AG04449 (cell line): ENCODE data around the gene ABCD1.

ENCODE experiments used
- CTCF ChIA-PET: fragments of 350-600 bp; formaldehyde crosslinking; extraction: SDS; loops from one replicate; lab custom pipeline; 2021; ENCODE audit warnings: antibody characterized with exemption; lab: Yijun Ruan, JAX
- POLR2A ChIA-PET: fragments of 400-600, 350-600 bp; formaldehyde crosslinking; extraction: SDS; loops from one replicate; lab custom pipeline; 2020; ENCODE audit warnings: antibody characterized with exemption, inconsistent platforms; lab: Yijun Ruan, JAX
- DNase-seq: peaks from one replicate; pipeline ENCODE4 v3.0.0-alpha.2; 2010; ENCODE audit warnings: low read depth, low spot score
- H3K4me3 ChIP-seq: 2 replicates; pipeline ENCODE4 v1.5.1; 2011; ENCODE audit warnings: low read depth, mild to moderate bottlenecking, control low read depth, low read length
- CTCF ChIP-seq: IDR thresholded peaks from one replicate; pipeline ENCODE4 v1.5.1; 2011; ENCODE audit warnings: mild to moderate bottlenecking, moderate library complexity, low read length, control low read depth, inconsistent platforms; ENCODE audit not compliant: insufficient read depth; ENCODE audit errors: missing control alignments

Gene ABCD1

GRCh38 chrX:153706799-153707198 is 17.9 kb upstream of the ABCD1 start:
- POLR2A ChIA-PET, result no interaction called here
- no peak for DNase-seq
- H3K4me3 ChIP-seq, result no peak overlapping the region
- no peak for TF ChIP-seq CTCF
- CTCF ChIA-PET, result interaction anchor here (1.7 to 2.5 kb wide), 2 partner anchors 8 to 39 kb away, joined by 4 to 8 read pairs; no protein-coding TSS in a partner anchor

GRCh38 chrX:153707406-153707805 is 17.2 kb upstream of the ABCD1 start:
- TF ChIP-seq CTCF, result no peak
- no peak overlapping the region for H3K4me3 ChIP-seq
- ChIA-PET CTCF (interaction anchor here (0.9 to 4.0 kb wide), 10 partner anchors 9 to 766 kb away, joined by 3 to 27 read pairs (median 7); no protein-coding TSS in a partner anchor), POLR2A (no interaction called here)
- no peak for DNase-seq

DNA sequence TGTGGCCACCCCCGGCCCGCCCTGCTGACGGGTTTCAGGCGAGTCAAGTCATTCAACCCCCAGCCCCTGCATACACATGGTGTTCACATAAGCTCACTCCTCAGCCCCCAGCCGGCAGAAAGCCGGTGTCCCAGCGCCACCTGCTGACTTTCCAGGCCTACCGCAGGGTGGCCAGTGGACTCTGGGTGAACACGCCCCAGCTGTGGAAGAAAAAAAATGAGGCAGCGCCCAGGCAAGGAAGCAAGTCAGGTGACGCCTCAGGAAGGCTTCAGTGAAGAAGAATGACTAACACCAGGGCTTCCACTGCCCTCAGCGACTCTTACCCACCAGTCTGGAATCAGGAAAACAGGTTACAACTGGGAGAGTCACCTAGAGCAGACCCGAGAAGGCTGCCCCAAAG is 16.2 kb upstream of the ABCD1 start:
- no peak overlapping the region for H3K4me3 ChIP-seq
- peak; percentile 16 for DNase-seq
- peak; percentile 60 for TF ChIP-seq CTCF
- CTCF ChIA-PET, result interaction anchor here (0.6 to 4.0 kb wide), 12 partner anchors 8 to 767 kb away, joined by 3 to 27 read pairs (median 6); no protein-coding TSS in a partner anchor
- POLR2A ChIA-PET, result interaction anchor here (0.6 kb wide), 2 partner anchors 13 to 109 kb away, joined by 3 read pairs; no protein-coding TSS in a partner anchor

- CTCF ChIA-PET, result interaction anchor here (1.8 to 4.0 kb wide), 5 partner anchors 9 to 171 kb away, joined by 5 to 27 read pairs (median 12); no protein-coding TSS in a partner anchor
- DNase-seq, result no peak
These were observed 14.7 kb upstream of the ABCD1 start for GRCh38 chrX:153709726-153710674.

DNA sequence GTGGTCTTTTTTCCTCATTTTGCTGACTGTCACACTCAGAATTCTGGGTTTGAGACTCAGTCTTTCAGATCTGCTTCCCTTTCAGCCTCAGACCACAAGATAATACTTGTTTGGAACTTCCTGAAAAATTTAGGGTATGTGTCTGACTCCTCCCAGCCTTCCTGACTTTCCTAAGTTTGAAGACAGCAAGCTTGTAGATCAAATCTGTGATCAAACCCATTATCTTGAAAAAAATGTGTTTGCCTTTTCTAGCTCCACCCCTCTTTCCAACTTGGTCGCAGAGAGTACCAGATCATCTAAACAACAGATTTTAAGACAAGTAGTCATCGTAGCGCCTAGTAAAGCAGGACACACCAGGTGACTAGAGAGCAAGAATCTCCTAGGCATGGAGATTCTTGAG is 10.4 kb upstream of the ABCD1 start:
- no peak for TF ChIP-seq CTCF
- DNase-seq, result no peak
- no peak overlapping the region for H3K4me3 ChIP-seq
- POLR2A ChIA-PET, result no interaction called here
- CTCF ChIA-PET, result interaction anchor here (0.9 kb wide), 1 partner anchor 105 kb away, joined by 3 read pairs; no protein-coding TSS in a partner anchor

More at GRCh38 chrX:153709726-153710674, 14.7 kb upstream of the ABCD1 start:
- no peak overlapping the region for H3K4me3 ChIP-seq
- TF ChIP-seq CTCF, result no peak
- POLR2A ChIA-PET, result no interaction called here

DNA sequence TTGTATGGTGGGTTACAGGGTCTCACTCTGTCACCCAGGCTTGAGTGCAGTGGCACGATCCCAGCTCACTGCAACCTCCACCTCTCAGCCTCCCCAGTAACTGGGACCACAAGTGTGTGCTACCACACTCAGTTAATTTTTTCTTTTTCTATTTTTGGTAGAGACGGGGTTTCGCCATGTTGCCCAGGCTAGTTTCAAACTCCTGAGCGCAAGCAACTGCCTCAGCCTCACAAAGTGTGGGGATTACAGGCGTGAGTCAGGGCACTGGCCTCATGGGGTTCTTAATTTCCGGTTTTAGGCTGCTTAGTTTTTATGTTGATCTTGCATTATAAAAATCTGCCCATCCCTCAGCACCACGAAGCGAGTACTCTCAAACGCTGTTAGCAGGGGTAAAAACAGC is 7.2 kb upstream of the ABCD1 start:
- POLR2A ChIA-PET, result no interaction called here
- no peak for TF ChIP-seq CTCF
- CTCF ChIA-PET, result interaction anchor here (1.9 kb wide), 1 partner anchor 9 kb away, joined by 6 read pairs; no protein-coding TSS in a partner anchor
- no peak for DNase-seq
- H3K4me3 ChIP-seq, result no peak overlapping the region
